OCI-LY3 (cell line): ENCODE measurements around the gene CHMP6.

Experiments used
- EZH2phosphoT487 ChIP-seq: fragments of 200-600 bp; shearing (Covaris generic); IDR thresholded peaks from 2 replicates; pipeline ENCODE4 v1.6.1; 2018; ENCODE audit warnings: antibody characterized with exemption, mixed run types, low read depth
- TF ChIP-seq, protein P1 (sequence below): fragments of 200-600, 300-600 bp; sonication (generic); IDR thresholded peaks from 2 replicates; pipeline ENCODE4 v1.5.1; 2014; ENCODE audit warnings: antibody characterized with exemption, low read length, low read depth

DNA sequence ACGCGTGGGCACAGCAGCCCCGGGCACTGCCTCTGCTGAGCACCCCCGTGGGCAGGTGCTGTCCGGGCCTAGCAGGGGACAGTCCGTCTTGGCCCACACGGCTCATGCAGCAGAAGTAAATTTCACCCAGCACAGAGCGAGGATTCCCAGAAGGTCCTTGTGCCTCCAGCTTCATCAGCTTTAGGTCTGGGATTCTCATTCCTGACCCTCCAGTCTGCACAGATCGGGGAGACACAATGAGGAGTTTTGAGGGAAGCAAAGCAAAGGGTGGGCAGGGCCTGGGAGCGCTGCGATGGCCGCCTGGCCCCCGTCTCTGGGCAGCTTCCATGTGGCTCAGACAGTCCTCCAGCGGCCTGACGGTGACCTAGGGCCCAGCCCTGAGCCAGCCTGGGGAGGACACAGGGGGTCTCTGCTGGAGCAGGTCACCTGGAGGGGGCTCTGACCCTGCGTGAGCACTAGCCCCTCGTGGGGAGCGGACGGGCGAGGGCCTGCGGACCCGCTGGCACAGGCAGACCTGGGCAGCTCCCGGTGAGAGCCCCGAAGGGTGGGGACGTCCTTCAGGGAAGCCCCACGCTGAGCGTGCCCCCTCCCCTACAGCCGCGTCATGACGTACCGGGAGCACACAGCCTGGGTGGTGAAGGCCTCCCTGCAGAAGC lies 30.7 kb upstream of the CHMP6 start:
- TF ChIP-seq, protein P1, sequence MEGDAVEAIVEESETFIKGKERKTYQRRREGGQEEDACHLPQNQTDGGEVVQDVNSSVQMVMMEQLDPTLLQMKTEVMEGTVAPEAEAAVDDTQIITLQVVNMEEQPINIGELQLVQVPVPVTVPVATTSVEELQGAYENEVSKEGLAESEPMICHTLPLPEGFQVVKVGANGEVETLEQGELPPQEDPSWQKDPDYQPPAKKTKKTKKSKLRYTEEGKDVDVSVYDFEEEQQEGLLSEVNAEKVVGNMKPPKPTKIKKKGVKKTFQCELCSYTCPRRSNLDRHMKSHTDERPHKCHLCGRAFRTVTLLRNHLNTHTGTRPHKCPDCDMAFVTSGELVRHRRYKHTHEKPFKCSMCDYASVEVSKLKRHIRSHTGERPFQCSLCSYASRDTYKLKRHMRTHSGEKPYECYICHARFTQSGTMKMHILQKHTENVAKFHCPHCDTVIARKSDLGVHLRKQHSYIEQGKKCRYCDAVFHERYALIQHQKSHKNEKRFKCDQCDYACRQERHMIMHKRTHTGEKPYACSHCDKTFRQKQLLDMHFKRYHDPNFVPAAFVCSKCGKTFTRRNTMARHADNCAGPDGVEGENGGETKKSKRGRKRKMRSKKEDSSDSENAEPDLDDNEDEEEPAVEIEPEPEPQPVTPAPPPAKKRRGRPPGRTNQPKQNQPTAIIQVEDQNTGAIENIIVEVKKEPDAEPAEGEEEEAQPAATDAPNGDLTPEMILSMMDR, result no peak
- TF ChIP-seq EZH2phosphoT487, result no peak
